Right renal pelvis (tissue), 4 donors: Measurements from ENCODE around the gene L1CAM. TPM values are rescaled to one million over a fixed set of nuclear protein-coding genes. Genes with fewer than 3 reads are reported as not detected.

Experiments
- DNase-seq, 4 donors: peaks; one replicate each; pipeline ENCODE4 v3.0.0-alpha.2; 2013; ENCODE audit warnings: low read depth in 4 of 4, low spot score in 3 of 4, missing footprints in 1 of 4
- polyA plus RNA-seq, 4 donors: library from polyadenylated mRNA; unstranded; fragments of 120-200 nt; gene quantifications; one replicate each; pipeline ENCODE4 v1.2.1, GENCODE V29; 2013; ENCODE audit not compliant: insufficient read length in 4 of 4

The L1CAM gene
- polyA plus RNA-seq, result 10 to 100 TPM; 46.4 to 59.9 (median 47.9) TPM

GRCh38 chrX:153885968-153886903 lies at the start of gene L1CAM:
Gene L1CAM, minus strand, starts transcription at chrX:153886173. Its CDS starts 10,337 bp downstream, at chrX:153875836.
- DNase-seq, result no peak

GRCh38 chrX:153935326-153935851 lies 49.4 kb upstream of the L1CAM start:
- DNase-seq, result no peak

- DNase-seq, result no peak
Observed at GRCh38 chrX:153934762-153935325, 48.9 kb upstream of the L1CAM start, which contains the start of gene NAA10. Gene NAA10, minus strand, starts transcription at chrX:153935037. Its CDS starts 133 bp downstream, at chrX:153934904.

GRCh38 chrX:153934148-153934761 lies 48.3 kb upstream of the L1CAM start:
- no peak for DNase-seq

GRCh38 chrX:153933748-153934147 lies 47.8 kb upstream of the L1CAM start:
- DNase-seq, result no peak

- DNase-seq, result no peak
Observed at GRCh38 chrX:153932220-153932915, 46.4 kb upstream of the L1CAM start.

- DNase-seq, result no peak
Observed at GRCh38 chrX:153931748-153932147, 45.8 kb upstream of the L1CAM start.

GRCh38 chrX:153931151-153931550 lies 45.2 kb upstream of the L1CAM start:
- DNase-seq, result no peak

GRCh38 chrX:153930011-153930910 lies 44.3 kb upstream of the L1CAM start:
- no peak for DNase-seq

GRCh38 chrX:153929576-153929975 lies 43.6 kb upstream of the L1CAM start:
- no peak for DNase-seq

GRCh38 chrX:153928846-153929245 lies 42.9 kb upstream of the L1CAM start:
- DNase-seq, result no peak

- peak; percentile 74 to 89 (median 85) for DNase-seq
Observed at GRCh38 chrX:153927922-153928760, 42.2 kb upstream of the L1CAM start.

GRCh38 chrX:153927672-153927921 lies 41.6 kb upstream of the L1CAM start:
- DNase-seq, result no peak

- no peak for DNase-seq
Observed at GRCh38 chrX:153926858-153927671, 41.1 kb upstream of the L1CAM start.

GRCh38 chrX:153926552-153926857 lies 40.5 kb upstream of the L1CAM start:
- no peak for DNase-seq

- DNase-seq, result no peak
Observed at GRCh38 chrX:153925739-153926551, 40.0 kb upstream of the L1CAM start, which contains the start of gene ARHGAP4. Gene ARHGAP4, minus strand, starts transcription at chrX:153926264. Its CDS starts 62 bp downstream, at chrX:153926202.

GRCh38 chrX:153925387-153925738 lies 39.4 kb upstream of the L1CAM start:
- DNase-seq, result no peak
